Dendritic cell treated with granulocyte-macrophage colony-stimulating factor and Interleukin-4, amounts not matched to agents 40 ng/mL and 50 ng/mL, for 4 days (primary cell): ENCODE measurements around the gene FXYD7.
A peak's percentile ranks its signal among the peaks of the same experiment; 100 is the strongest.
"Not testable (repeated sequence)": the region's sequence is repeated elsewhere in the genome, so short reads cannot be mapped to it uniquely, and the experiment has no call there.

Experiments used
- H3K27ac Mint-ChIP-seq: one replicate; pipeline ENCODE4 v1.8.0; 2022; ENCODE audit warnings: mild to moderate bottlenecking, mixed read lengths
- H3K27me3 Mint-ChIP-seq: one replicate; pipeline ENCODE4 v1.8.0; 2022; ENCODE audit warnings: mild to moderate bottlenecking, mixed read lengths
- H3K36me3 Mint-ChIP-seq: one replicate; pipeline ENCODE4 v1.8.0; 2022; ENCODE audit warnings: low read depth, mixed read lengths
- H3K4me1 Mint-ChIP-seq: one replicate; pipeline ENCODE4 v1.8.0; 2022; ENCODE audit warnings: low read depth, mixed read lengths
- H3K4me3 Mint-ChIP-seq: one replicate; pipeline ENCODE4 v1.8.0; 2022; ENCODE audit warnings: mild to moderate bottlenecking, moderate library complexity, mixed read lengths
- H3K9me3 Mint-ChIP-seq: one replicate; pipeline ENCODE4 v1.8.0; 2022; ENCODE audit warnings: mixed read lengths
- intact Hi-C: fragments of 100-400 bp; cut with micrococcal nuclease; formaldehyde crosslinking; loops from one replicate; pipeline ENCODE4 v1.15.0; 2022

FXYD7 gene

GRCh38 chr19:35181387-35181786 lies 38.3 kb downstream of the FXYD7 start:
- Mint-ChIP-seq H3K27ac (no peak overlapping the region), H3K4me3 (no peak overlapping the region), H3K4me1 (peaks cover under 1% of the 10 kb centered on the region), H3K27me3 (peaks cover 12% of the 10 kb centered on the region), H3K36me3 (no peaks in the 10 kb centered on the region), H3K9me3 (no peaks in the 10 kb centered on the region)
- intact Hi-C loops, result no loop called here

- no peaks in the 10 kb centered on the region for H3K4me1 Mint-ChIP-seq
- no peaks in the 10 kb centered on the region for H3K36me3 Mint-ChIP-seq
- no peaks in the 10 kb centered on the region for H3K9me3 Mint-ChIP-seq
- intact Hi-C loops, result no loop called here
- H3K27me3 Mint-ChIP-seq, result peaks cover 9% of the 10 kb centered on the region
- no peak overlapping the region for H3K4me3 Mint-ChIP-seq
- no peak overlapping the region for H3K27ac Mint-ChIP-seq
Measured at GRCh38 chr19:35184267-35184666, 41.2 kb downstream of the FXYD7 start.

- H3K4me1 Mint-ChIP-seq, result no peaks in the 10 kb centered on the region
- intact Hi-C loops, result no loop called here
- no peaks in the 10 kb centered on the region for H3K36me3 Mint-ChIP-seq
- no peak overlapping the region for H3K4me3 Mint-ChIP-seq
- H3K27ac Mint-ChIP-seq, result no peak overlapping the region
- no peaks in the 10 kb centered on the region for H3K9me3 Mint-ChIP-seq
- peaks cover 5% of the 10 kb centered on the region for H3K27me3 Mint-ChIP-seq
Measured at GRCh38 chr19:35184884-35185283, 41.8 kb downstream of the FXYD7 start.

- peaks cover 17% of the 10 kb centered on the region for H3K27me3 Mint-ChIP-seq
- intact Hi-C loops, result loop anchor here (10.0 kb wide), 1 partner anchor 51 kb away; the partner anchor contains the start of gene LSR
- H3K9me3 Mint-ChIP-seq, result no peaks in the 10 kb centered on the region
- no peaks in the 10 kb centered on the region for H3K36me3 Mint-ChIP-seq
- no peak overlapping the region for H3K4me3 Mint-ChIP-seq
- H3K4me1 Mint-ChIP-seq, result peaks cover 5% of the 10 kb centered on the region
- no peak overlapping the region for H3K27ac Mint-ChIP-seq
Measured at GRCh38 chr19:35194012-35194984, 51.2 kb downstream of the FXYD7 start.

DNA sequence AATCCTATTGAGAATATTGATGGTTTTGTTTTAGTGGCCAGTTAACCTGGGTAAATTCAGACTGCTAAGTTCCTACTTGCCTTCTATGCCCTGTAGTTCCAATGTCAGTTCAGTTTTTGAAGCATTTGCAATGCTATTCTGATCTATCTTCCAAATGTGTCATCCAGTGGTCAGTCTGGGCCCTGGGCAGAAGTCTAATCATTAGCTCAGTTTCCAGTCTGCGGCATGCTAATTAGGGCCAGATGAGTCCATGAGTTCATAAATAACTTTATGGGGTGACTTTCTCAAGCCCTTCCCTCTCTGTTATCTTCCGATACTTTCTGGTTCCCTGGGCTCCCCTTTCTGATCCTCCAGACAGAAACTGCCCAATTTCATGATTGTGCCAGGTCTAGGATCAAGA lies 52.8 kb downstream of the FXYD7 start:
- Mint-ChIP-seq H3K4me1 (peaks cover 5% of the 10 kb centered on the region), H3K9me3 (no peaks in the 10 kb centered on the region), H3K27ac (no peak overlapping the region), H3K4me3 (no peak overlapping the region), H3K27me3 (peaks cover 21% of the 10 kb centered on the region), H3K36me3 (no peaks in the 10 kb centered on the region)
- intact Hi-C loops, result loop anchor here (10.0 kb wide), 1 partner anchor 49 kb away; the partner anchor contains the start of gene LSR

DNA sequence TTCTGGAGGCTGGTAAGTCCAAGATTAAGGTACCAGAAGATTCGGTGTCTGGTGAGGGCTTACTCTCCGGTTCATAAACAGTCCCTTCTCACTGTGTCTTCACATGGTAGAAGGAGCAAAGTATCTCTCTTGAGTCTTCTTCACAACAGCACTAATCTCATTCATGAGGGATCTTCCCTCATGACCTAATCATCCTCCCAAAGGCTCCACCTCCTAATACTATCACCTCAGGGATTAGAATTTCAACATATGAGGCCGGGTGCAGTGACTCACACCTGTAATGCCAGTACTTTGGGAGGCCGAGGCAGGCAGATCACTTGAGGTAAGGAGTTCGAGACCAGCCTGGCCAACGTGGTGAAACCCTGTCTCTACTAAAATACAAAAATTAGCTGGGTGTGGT lies 53.8 kb downstream of the FXYD7 start:
- H3K4me3 Mint-ChIP-seq, H3K36me3 Mint-ChIP-seq, H3K27ac Mint-ChIP-seq, H3K9me3 Mint-ChIP-seq, H3K4me1 Mint-ChIP-seq: not testable (repeated sequence)
- H3K27me3 Mint-ChIP-seq, result peaks cover 21% of the 10 kb centered on the region
- intact Hi-C loops, result loop anchor here (10.0 kb wide), 1 partner anchor 48 kb away; the partner anchor contains the start of gene LSR

- Mint-ChIP-seq H3K9me3 (no peaks in the 10 kb centered on the region), H3K4me1 (peaks cover 18% of the 10 kb centered on the region), H3K27me3 (peaks cover 21% of the 10 kb centered on the region), H3K27ac (no peak overlapping the region), H3K4me3 (no peak overlapping the region), H3K36me3 (no peaks in the 10 kb centered on the region)
- intact Hi-C loops, result loop anchor here (10.0 kb wide), 1 partner anchor 45 kb away; the partner anchor contains the start of gene LSR
Measured at GRCh38 chr19:35199481-35199880, 56.4 kb downstream of the FXYD7 start.

DNA sequence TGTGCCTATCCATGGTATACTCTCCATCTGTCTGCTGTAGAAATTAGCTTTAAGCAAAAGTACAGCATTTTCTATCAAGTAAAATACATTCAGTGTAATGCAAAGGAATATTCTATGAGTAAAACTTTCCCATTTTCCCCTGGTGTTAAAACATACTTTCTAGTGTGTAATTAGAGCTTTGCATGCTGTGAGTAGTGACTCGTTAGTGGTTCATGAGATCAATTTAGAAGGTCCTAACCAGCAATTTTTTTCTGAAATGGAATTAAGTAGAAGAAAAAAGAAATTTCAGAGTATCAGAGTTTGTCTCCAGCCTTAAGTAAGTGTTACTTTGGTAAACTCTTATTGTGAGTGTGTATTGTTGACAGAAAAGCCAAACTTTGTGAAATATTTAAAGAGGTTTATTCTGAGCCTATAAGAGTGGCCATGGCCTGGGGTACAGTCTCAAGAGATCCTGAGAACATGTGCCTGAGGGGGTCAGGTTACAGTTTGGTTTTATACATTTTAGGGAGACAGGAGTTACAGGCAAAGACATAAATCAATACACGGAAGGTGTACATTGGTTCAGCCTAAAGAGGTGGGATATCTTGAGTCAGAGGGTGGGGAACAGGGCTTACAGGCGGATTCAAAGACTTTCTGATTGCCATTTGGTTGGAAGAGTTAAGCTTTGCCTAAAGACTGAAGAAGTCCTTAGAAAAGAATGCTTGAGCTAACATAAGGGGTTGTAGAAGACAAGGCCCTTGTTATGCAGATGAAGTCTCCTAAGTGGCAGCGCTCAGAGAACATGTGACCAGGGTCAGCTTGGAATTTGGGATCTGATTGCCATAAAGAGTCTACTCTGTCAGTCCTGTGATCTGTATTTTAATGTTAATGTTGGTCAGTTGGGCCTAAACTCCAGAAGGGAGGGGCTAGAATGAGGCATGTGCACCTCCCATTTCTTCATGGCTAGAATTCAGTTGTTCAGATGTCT lies 60.0 kb downstream of the FXYD7 start:
- H3K27me3 Mint-ChIP-seq, result peaks cover 24% of the 10 kb centered on the region
- no peak overlapping the region for H3K4me3 Mint-ChIP-seq
- intact Hi-C loops, result loop anchor here (10.0 kb wide), 1 partner anchor 48 kb away; the partner anchor contains the start of gene FXYD5
- peaks cover 44% of the 10 kb centered on the region for H3K4me1 Mint-ChIP-seq
- peak overlapping the region; percentile 85 for H3K27ac Mint-ChIP-seq
- no peaks in the 10 kb centered on the region for H3K9me3 Mint-ChIP-seq
- no peaks in the 10 kb centered on the region for H3K36me3 Mint-ChIP-seq
